OCI-LY7 (cell line): ENCODE results near the gene TRIM13. TPM values are rescaled to one million over a fixed set of nuclear protein-coding genes. Genes with fewer than 3 reads are reported as not detected.

Experiments used
- BruUV-seq: library from RNA; stranded (reverse); fragments of 400-500 nt; replicated peaks from 2 replicates; lab custom pipeline; 2021; lab: Mats Ljungman, UMichigan
- CTCF ChIA-PET: fragments of 300-600 bp; sonication (Branson Sonifier 250); formaldehyde crosslinking; loops from one replicate; lab custom pipeline; 2022; ENCODE audit warnings: antibody characterized with exemption; ENCODE audit not compliant: unreplicated experiment; lab: Charles Lee
- POLR2A ChIA-PET: fragments of 300-600 bp; sonication (Branson Sonifier 250); formaldehyde crosslinking; loops from one replicate; lab custom pipeline; 2022; ENCODE audit warnings: antibody characterized with exemption; lab: Charles Lee
- DNase-seq: peaks from one replicate; pipeline ENCODE4 v3.0.0-alpha.2; 2015; ENCODE audit warnings: low spot score
- H2AFZ ChIP-seq: fragments of 200-600 bp; sonication (generic), shearing (Covaris generic); 2 replicates; pipeline ENCODE4 v1.6.1; 2014; ENCODE audit warnings: mild to moderate bottlenecking, antibody characterized with exemption, low read length, moderate library complexity
- H3K27ac ChIP-seq: fragments of 200-600 bp; sonication (generic); 2 replicates; pipeline ENCODE4 v1.5.1; 2014; ENCODE audit warnings: mixed run types, low read depth, mild to moderate bottlenecking, moderate library complexity, low read length, inconsistent platforms; ENCODE audit not compliant: poor library complexity, severe bottlenecking
- H3K36me3 ChIP-seq: fragments of 200-600 bp; sonication (generic); 2 replicates; pipeline ENCODE4 v1.6.1; 2014; ENCODE audit warnings: mild to moderate bottlenecking, antibody characterized with exemption, low read length, moderate library complexity, mixed read lengths; ENCODE audit not compliant: insufficient read depth
- H3K4me1 ChIP-seq: fragments of 200-600 bp; sonication (generic); 2 replicates; pipeline ENCODE4 v1.5.1; 2014; ENCODE audit warnings: mild to moderate bottlenecking, low read length; ENCODE audit not compliant: insufficient read depth, poor library complexity, severe bottlenecking
- H3K4me2 ChIP-seq: fragments of 200-600 bp; sonication (generic); 2 replicates; pipeline ENCODE4 v1.6.1; 2014; ENCODE audit warnings: mild to moderate bottlenecking, low read length
- H3K4me3 ChIP-seq: fragments of 200-600 bp; sonication (generic); 2 replicates; pipeline ENCODE4 v1.5.1; 2014; ENCODE audit warnings: mild to moderate bottlenecking, low read depth, low read length; ENCODE audit not compliant: poor library complexity, severe bottlenecking
- H3K79me2 ChIP-seq: fragments of 200-600 bp; sonication (generic); 2 replicates; pipeline ENCODE4 v1.6.1; 2016; ENCODE audit warnings: low read depth, mild to moderate bottlenecking, low read length, moderate library complexity, mixed read lengths; ENCODE audit not compliant: insufficient read depth
- H3K9me2 ChIP-seq: fragments of 200-600 bp; sonication (generic); 2 replicates; pipeline ENCODE4 v1.6.1; 2016; ENCODE audit warnings: mild to moderate bottlenecking, low read length, mixed read lengths; ENCODE audit not compliant: insufficient read depth
- H3K9me3 ChIP-seq: fragments of 200-600 bp; sonication (generic); 2 replicates; pipeline ENCODE4 v1.6.1; 2014; ENCODE audit warnings: mild to moderate bottlenecking, mixed run types, low read length, mixed read lengths
- H4K20me1 ChIP-seq: fragments of 200-600 bp; sonication (generic); 2 replicates; pipeline ENCODE4 v1.6.1; 2014; ENCODE audit warnings: mild to moderate bottlenecking, antibody characterized with exemption, low read length, moderate library complexity, mixed read lengths; ENCODE audit not compliant: insufficient read depth
- CTCF ChIP-seq: fragments of 200-600 bp; sonication (generic); conservative IDR thresholded peaks from 2 replicates; pipeline ENCODE4 v1.5.1; 2014; ENCODE audit warnings: mild to moderate bottlenecking, antibody characterized with exemption, low read length, moderate library complexity, mixed read lengths
- EZH2phosphoT487 ChIP-seq: fragments of 200-600 bp; sonication (generic); IDR thresholded peaks from 2 replicates; pipeline ENCODE4 v1.6.1; 2018; ENCODE audit warnings: low read depth, borderline replicate concordance, mild to moderate bottlenecking, mixed run types, antibody characterized with exemption, low read length, moderate library complexity, mixed read lengths
- intact Hi-C: fragments of 100-400 bp; cut with micrococcal nuclease; formaldehyde crosslinking; loops from one replicate; pipeline ENCODE4 v1.10.0; 2022; ENCODE audit not compliant: unreplicated experiment
- total RNA-seq, 2 experiments: library from RNA; depleted of rRNA in 1 of 2; stranded (reverse); fragments of >200 nt in 1 of 2; shearing (Covaris generic) in 1 of 2; gene quantifications; 2 replicates each; pipeline ENCODE4 v1.2.3, GENCODE V29; 2014 to 2022

Gene TRIM13
- total RNA-seq, 2 experiments from 2014 or later: 12.5 to 13.8 TPM

DNA sequence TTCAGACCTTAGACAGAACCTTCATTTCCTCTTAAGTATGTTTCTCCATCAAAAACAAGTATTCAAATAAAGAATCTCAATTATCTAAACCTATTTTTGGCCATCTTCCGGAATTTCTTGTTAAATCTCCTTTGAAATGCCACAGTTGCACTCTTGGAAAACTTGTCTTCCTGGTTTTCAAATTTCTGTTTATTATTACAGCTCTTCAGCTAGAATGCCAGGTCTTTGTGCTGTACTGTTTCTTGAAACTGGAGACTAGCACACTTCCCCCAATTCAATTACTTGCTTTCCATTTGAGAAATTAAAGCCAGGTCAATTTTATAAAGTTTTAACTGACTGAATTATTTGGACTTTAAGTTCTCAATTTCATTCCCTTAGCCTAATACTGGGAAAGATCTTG is 28.6 kb downstream of the TRIM13 start:
- Histone ChIP-seq H3K36me3 (peaks cover 72% of the 10 kb centered on the region), H3K4me3 (no peak overlapping the region), H3K9me2 (no peaks in the 10 kb centered on the region), H4K20me1 (peaks cover 4% of the 10 kb centered on the region; the same call in 1 of the 2 replicates), H3K9me3 (no peaks in the 10 kb centered on the region), H3K4me1 (peaks cover 22% of the 10 kb centered on the region), H3K79me2 (no peaks in the 10 kb centered on the region), H2AFZ (no peak overlapping the region), H3K4me2 (no peak overlapping the region), H3K27ac (no peak overlapping the region)
- DNase-seq: no peak
- ChIA-PET POLR2A (no interaction called here), CTCF (no interaction called here)
- BruUV-seq: TSS peak; percentile 18
- intact Hi-C loops: no loop called here
- TF ChIP-seq CTCF: no peak
- no peak for TF ChIP-seq EZH2phosphoT487

DNA sequence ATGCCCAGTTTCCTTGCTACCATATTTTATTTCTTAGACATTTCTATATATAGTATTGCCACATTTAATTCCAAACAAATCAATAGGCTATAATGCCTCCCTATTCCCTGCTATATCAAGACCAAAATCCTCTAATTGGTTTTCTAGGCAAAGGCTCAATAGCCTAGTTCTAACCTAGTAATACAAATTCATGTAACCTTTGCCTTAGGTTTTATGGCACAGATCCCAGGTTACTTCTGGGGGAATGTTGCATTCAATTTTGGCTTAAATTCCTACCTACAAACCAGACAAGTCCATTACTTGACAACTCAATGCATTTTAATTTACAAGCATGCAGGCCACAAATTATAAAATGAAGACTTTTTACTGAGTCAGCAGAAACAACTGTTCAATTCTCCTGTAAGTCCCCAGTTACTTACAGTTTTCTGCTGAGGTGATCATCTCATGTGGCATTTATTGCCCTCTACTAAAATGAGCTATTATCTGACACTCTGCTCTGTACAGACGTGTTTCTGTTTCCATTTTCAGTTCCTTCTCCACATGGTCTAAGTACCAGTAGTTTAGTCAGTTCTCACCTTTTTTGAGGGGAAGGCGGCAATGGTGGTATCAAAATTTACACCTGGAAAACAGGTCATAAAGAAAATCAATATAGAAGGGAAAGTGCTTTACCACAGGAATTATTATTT is 30.1 kb downstream of the TRIM13 start:
- Histone ChIP-seq H4K20me1 (peaks cover 4% of the 10 kb centered on the region; the same call in 1 of the 2 replicates), H3K36me3 (peaks cover 58% of the 10 kb centered on the region), H3K4me3 (no peak overlapping the region), H3K9me3 (no peaks in the 10 kb centered on the region), H2AFZ (no peak overlapping the region), H3K4me2 (peak overlapping the region; percentile 1; the same call in 1 of the 2 replicates), H3K27ac (no peak overlapping the region), H3K4me1 (peaks cover 22% of the 10 kb centered on the region), H3K79me2 (no peaks in the 10 kb centered on the region), H3K9me2 (no peaks in the 10 kb centered on the region)
- ChIA-PET CTCF (no interaction called here), POLR2A (interaction anchor here (0.5 to 1.0 kb wide), 2 partner anchors 20 to 30 kb away, joined by 3 read pairs; partner anchors contain the start of gene TRIM13)
- no TSS peak for BruUV-seq
- intact Hi-C loops: no loop called here
- DNase-seq: peak; percentile 57
- no peak for TF ChIP-seq EZH2phosphoT487
- TF ChIP-seq CTCF: no peak

GRCh38 chr13:50030315-50030714 is 33.5 kb downstream of the TRIM13 start:
- no peak overlapping the region for H3K4me2 ChIP-seq
- CTCF ChIA-PET: no interaction called here
- TF ChIP-seq EZH2phosphoT487 (no peak), CTCF (no peak)
- no peaks in the 10 kb centered on the region for H3K9me2 ChIP-seq
- no peak overlapping the region for H3K4me3 ChIP-seq
- BruUV-seq: no TSS peak
- H3K36me3 ChIP-seq: peaks cover 24% of the 10 kb centered on the region
- no peaks in the 10 kb centered on the region for H3K9me3 ChIP-seq
- H2AFZ ChIP-seq: no peak overlapping the region
- H3K4me1 ChIP-seq: peaks cover 22% of the 10 kb centered on the region
- POLR2A ChIA-PET: interaction anchor here (0.6 to 2.3 kb wide), 2 partner anchors 9 to 600 kb away, joined by 3 to 8 read pairs; no protein-coding TSS in a partner anchor
- H4K20me1 ChIP-seq: peaks cover 4% of the 10 kb centered on the region; the same call in 1 of the 2 replicates
- DNase-seq: no peak
- intact Hi-C loops: no loop called here
- no peak overlapping the region for H3K27ac ChIP-seq
- no peaks in the 10 kb centered on the region for H3K79me2 ChIP-seq
